Measurements from ENCODE around the gene CDK14. TPM values are rescaled to one million over a fixed set of nuclear protein-coding genes. Genes with fewer than 3 reads are reported as not detected.

The CDK14 gene
- total and polyA plus RNA-seq, 2 of the 8 experiments (the other 6 are each of a cell fraction or from before 2014, with no cell fraction given): 5.5 to 47.3 TPM

DNA sequence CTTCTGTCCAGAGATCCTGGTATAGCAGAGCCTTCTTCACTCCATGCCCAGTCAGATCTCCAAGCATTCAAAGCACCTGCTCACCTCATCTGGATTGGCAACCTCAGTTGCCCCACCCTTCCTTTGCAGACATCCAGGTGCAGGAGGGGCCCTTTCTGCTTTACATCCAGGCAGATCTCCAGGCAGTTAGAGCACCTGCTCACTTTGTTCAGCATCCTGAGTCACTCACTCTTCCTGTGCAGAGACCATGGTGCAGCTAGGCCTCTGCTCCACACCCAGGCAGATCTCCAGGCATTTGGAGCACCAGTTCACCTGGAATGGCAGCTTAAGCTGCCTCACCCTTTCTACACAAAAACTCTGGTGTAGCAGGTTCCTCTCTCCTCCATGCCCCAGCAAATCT, 153.1 kb downstream of the CDK14 start (continued):
- TF ChIP-seq SP2 (IDR thresholded peaks at IDR 0.05; ENCODE audit: low read length): no peak
- no peak for TF ChIP-seq PHF8 (conservative IDR thresholded peaks at IDR 0.05; ENCODE audit: low read depth, low read length)
- no peak for TF ChIP-seq CHD2 (IDR thresholded peaks at IDR 0.05; ENCODE audit: low read length)
- TF ChIP-seq MAFK (IDR thresholded peaks at IDR 0.05; ENCODE audit: low read depth, low read length): no peak
- TF ChIP-seq POU5F1 (IDR thresholded peaks at IDR 0.05; ENCODE audit: low read depth, low read length): no peak
- no peak for TF ChIP-seq RAD21 (IDR thresholded peaks at IDR 0.05 in 1 of 2, conservative IDR thresholded peaks at IDR 0.05 in 1 of 2; ENCODE audit: low read depth in 2 of 2, low read length in 2 of 2)
- TF ChIP-seq, protein P1, sequence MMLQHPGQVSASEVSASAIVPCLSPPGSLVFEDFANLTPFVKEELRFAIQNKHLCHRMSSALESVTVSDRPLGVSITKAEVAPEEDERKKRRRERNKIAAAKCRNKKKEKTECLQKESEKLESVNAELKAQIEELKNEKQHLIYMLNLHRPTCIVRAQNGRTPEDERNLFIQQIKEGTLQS (IDR thresholded peaks at IDR 0.05; ENCODE audit: insufficient read depth, low read depth, low read length): no peak
- TF ChIP-seq BRCA1 (IDR thresholded peaks at IDR 0.05; ENCODE audit: low read depth, low read length): no peak
- no peak for TF ChIP-seq CEBPB (IDR thresholded peaks at IDR 0.05; ENCODE audit: low read depth, low read length)
